Stomach smooth muscle (tissue), 2 donors: ENCODE data around the gene JAZF1.

Source experiments
- H3K27ac ChIP-seq: one replicate; pipeline ENCODE4 v1.7.0; 2013; ENCODE audit warnings: mild to moderate bottlenecking, low read length, inconsistent platforms
- H3K27me3 ChIP-seq, 2 donors: one replicate each; pipeline ENCODE4 v1.7.0; 2013; ENCODE audit warnings: low read length in 2 of 2; ENCODE audit not compliant: insufficient read depth in 2 of 2, control insufficient read depth in 1 of 2
- H3K36me3 ChIP-seq, 2 donors: one replicate each; pipeline ENCODE4 v1.7.0; 2013; ENCODE audit warnings: low read length in 2 of 2; ENCODE audit not compliant: control insufficient read depth in 2 of 2, insufficient read depth in 2 of 2
- H3K4me1 ChIP-seq: one replicate; pipeline ENCODE4 v1.7.0; 2013; ENCODE audit warnings: low read length; ENCODE audit not compliant: control insufficient read depth, insufficient read depth
- H3K4me3 ChIP-seq, 2 donors: one replicate each; pipeline ENCODE4 v1.7.0; 2013; ENCODE audit warnings: low read length in 2 of 2
- H3K9ac ChIP-seq, 2 donors: one replicate each; pipeline ENCODE4 v1.7.0; 2013; ENCODE audit warnings: low read length in 2 of 2, mild to moderate bottlenecking in 1 of 2
- H3K9me3 ChIP-seq, 2 donors: one replicate each; pipeline ENCODE4 v1.7.0; 2013; ENCODE audit warnings: low read length in 2 of 2; ENCODE audit not compliant: control insufficient read depth in 2 of 2
- donor health status: healthy.
- donor health status: Pancreatic carcinoma.

The JAZF1 gene

GRCh38 chr7:28041508-28042314 lies 138.9 kb downstream of the JAZF1 start:
- H3K9me3 ChIP-seq = no peaks in the 10 kb centered on the region
- H3K27me3 ChIP-seq = no peaks in the 10 kb centered on the region
- no peak overlapping the region for H3K4me3 ChIP-seq
- H3K36me3 ChIP-seq = no peaks in the 10 kb centered on the region
- peaks cover 3% of the 10 kb centered on the region for H3K4me1 ChIP-seq
- no peak overlapping the region for H3K27ac ChIP-seq
- no peak overlapping the region for H3K9ac ChIP-seq

DNA sequence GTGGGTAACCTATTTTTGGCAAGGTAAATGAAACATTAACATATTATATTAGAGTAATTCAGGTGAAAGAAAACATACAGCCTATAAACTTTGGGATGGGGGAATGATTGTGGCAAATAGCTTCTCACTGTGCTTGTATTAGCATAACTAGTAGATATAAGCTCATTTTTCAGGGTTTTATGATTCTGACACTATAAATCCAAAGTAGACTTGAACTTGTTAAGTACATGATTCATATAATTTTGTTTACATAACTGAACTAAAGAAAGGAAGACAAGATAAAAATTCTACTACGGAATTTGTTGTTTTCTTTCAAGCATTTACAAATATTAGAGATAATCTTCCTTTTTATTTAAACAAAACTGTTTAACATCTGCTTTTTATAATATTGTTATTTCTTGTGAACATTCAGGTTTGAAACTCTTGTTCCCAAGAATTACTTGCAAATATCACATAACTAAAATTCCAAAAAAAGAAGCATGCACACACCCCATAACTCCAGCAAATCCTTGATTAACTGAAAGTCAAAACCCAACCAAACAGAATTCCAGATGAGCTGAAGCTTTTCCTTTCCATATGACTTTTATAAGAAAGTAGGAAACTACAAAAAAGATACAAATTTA lies 142.3 kb downstream of the JAZF1 start:
- H3K27ac ChIP-seq = no peak overlapping the region
- H3K4me3 ChIP-seq = no peak overlapping the region
- H3K36me3 ChIP-seq = no peaks in the 10 kb centered on the region
- H3K9me3 ChIP-seq = no peaks in the 10 kb centered on the region
- H3K4me1 ChIP-seq = peaks cover 7% of the 10 kb centered on the region
- no peaks in the 10 kb centered on the region for H3K27me3 ChIP-seq
- no peak overlapping the region for H3K9ac ChIP-seq

- Histone ChIP-seq H3K4me3 (peak overlapping the region in 1 of 2 donors; percentile 22), H3K36me3 (no peaks in the 10 kb centered on the region), H3K4me1 (peaks cover 7% of the 10 kb centered on the region), H3K27me3 (no peaks in the 10 kb centered on the region), H3K9ac (no peak overlapping the region), H3K9me3 (no peaks in the 10 kb centered on the region), H3K27ac (peak overlapping the region; percentile 38)
Observed at GRCh38 chr7:28037220-28038010, 143.2 kb downstream of the JAZF1 start.

DNA sequence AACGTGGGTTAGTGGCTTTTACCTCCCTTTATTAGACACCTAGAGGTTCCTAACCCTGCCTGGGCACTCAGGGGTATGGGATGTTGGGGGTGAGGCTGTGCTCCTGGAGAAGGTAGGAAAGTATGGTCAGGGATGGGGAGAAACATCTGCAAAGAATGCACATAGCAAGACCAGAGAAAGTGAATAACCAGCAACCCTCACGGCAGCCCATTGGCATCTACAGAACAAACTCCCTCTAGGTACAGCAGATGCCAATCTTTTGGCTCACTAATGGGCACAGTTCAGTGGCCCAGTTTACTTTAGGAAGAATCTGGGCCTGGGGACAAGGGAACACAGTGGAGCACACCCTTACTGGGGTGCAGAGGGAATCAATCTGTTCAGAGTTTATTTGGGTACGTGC lies 143.9 kb downstream of the JAZF1 start:
- Histone ChIP-seq H3K27ac (peak overlapping the region; percentile 38), H3K36me3 (no peaks in the 10 kb centered on the region), H3K4me1 (peaks cover 7% of the 10 kb centered on the region), H3K9me3 (no peaks in the 10 kb centered on the region), H3K9ac (peak overlapping the region in 1 of 2 donors; percentile 13), H3K27me3 (no peaks in the 10 kb centered on the region), H3K4me3 (peak overlapping the region in 1 of 2 donors; percentile 22)

DNA sequence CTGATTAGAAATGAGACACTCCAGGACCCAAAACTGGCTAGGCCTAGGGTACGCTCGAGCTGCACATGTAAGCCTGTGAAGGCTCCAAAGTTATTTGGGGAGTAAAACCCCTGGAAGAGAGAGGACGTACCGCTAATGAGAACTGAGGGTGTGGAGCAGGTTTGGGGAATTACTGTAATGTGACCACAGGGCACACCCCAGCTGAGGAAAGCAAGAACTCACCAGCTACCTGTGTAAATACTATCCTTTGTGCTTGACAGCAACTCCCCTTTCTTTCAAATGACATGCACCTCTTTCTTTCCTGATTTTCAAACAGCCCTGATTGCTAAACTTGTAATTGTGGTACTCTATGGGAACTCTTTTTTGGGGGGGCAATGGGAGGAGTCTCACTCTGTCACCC lies 147.2 kb downstream of the JAZF1 start:
- H3K27ac ChIP-seq = no peak overlapping the region
- H3K27me3 ChIP-seq = no peaks in the 10 kb centered on the region
- H3K4me3 ChIP-seq = no peak overlapping the region
- H3K36me3 ChIP-seq = no peaks in the 10 kb centered on the region
- H3K9me3 ChIP-seq = no peaks in the 10 kb centered on the region
- peaks cover 7% of the 10 kb centered on the region for H3K4me1 ChIP-seq
- H3K9ac ChIP-seq = no peak overlapping the region

DNA sequence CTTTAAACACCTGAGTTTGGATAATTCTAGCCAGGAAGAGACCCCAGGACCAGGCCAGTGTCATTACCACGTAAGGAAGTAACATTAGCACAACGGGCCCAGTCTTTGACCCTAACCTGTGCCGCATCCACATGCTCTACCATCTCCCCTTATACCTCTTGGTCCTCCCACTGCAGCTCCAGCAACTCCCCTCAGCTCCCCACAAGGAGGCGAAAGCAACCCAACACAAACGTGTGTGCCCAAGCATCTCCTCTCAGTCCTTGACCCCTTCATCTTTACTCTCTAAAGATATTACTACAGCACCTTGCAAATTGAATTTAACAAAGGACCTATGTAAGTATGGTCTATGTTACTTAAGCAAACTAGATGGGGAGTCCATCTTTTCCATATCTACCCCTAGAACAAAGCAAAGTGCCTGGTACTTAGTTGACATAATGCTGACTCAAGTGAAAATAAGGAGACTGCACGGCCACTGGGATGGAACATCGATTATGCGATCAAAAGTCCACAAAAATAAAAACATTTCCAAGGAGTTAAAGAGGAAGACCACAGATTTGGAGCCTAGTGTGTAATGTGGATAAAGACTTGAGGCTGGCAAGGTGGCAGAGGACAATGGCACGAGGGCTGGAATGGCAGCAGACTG lies 147.7 kb downstream of the JAZF1 start:
- no peaks in the 10 kb centered on the region for H3K9me3 ChIP-seq
- H3K9ac ChIP-seq = no peak overlapping the region
- H3K4me1 ChIP-seq = peaks cover 7% of the 10 kb centered on the region
- no peaks in the 10 kb centered on the region for H3K36me3 ChIP-seq
- H3K27ac ChIP-seq = no peak overlapping the region
- H3K27me3 ChIP-seq = no peaks in the 10 kb centered on the region
- H3K4me3 ChIP-seq = no peak overlapping the region

GRCh38 chr7:28029051-28029450 lies 151.5 kb downstream of the JAZF1 start:
- H3K36me3 ChIP-seq = no peaks in the 10 kb centered on the region
- H3K27ac ChIP-seq = no peak overlapping the region
- no peak overlapping the region for H3K9ac ChIP-seq
- H3K4me1 ChIP-seq = no peaks in the 10 kb centered on the region
- H3K4me3 ChIP-seq = no peak overlapping the region
- H3K9me3 ChIP-seq = no peaks in the 10 kb centered on the region
- no peaks in the 10 kb centered on the region for H3K27me3 ChIP-seq

DNA sequence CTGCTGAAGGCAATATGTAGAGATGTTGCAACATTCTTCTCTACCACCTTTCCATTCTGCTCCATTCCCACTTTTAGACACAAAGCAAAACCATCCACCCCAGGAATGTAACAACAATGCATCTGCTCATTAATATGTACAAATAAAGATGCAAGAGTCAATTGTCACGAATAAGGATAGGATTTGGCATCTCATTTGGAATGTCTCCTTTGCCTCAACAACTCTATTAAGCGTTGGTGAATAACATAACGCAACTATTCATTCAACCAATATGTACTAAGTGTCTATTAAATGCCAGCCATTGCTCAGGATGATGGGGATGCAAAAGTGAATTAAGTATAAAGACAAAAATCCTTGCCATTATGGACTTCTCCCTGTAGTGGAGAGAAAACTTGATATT lies 152.1 kb downstream of the JAZF1 start:
- Histone ChIP-seq H3K36me3 (no peaks in the 10 kb centered on the region), H3K27ac (no peak overlapping the region), H3K4me3 (no peak overlapping the region), H3K9ac (no peak overlapping the region), H3K9me3 (no peaks in the 10 kb centered on the region), H3K27me3 (no peaks in the 10 kb centered on the region), H3K4me1 (no peaks in the 10 kb centered on the region)

GRCh38 chr7:28026237-28026636 lies 154.4 kb downstream of the JAZF1 start:
- H3K27ac ChIP-seq = no peak overlapping the region
- H3K36me3 ChIP-seq = no peaks in the 10 kb centered on the region

DNA sequence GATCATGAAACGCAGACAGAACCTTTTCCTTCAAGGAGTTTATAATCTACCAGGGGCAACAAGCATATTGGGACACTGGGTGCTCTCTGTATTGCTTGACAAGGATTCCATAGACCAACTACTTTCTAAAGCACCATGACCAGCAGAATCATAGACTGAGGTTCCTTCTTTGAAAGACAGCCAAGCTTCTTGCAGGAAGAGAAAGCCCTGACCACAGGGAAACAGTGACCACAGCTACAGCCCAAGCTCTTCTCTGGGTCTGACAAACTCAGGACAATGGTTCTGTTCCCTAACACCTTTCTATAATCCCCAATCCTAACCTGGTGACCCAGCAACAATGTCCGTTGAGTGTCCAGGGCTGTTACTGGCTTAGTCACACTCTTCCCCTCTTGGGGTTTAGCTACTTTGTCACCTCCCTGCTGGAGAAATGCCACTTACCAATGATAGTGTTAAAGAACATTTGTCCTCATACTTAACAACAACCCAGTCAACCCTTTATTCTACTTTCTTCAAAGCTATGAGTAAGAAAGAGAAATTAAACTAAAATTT lies 155.7 kb downstream of the JAZF1 start:
- Histone ChIP-seq H3K4me3 (no peak overlapping the region), H3K9me3 (no peaks in the 10 kb centered on the region), H3K36me3 (no peaks in the 10 kb centered on the region), H3K27ac (no peak overlapping the region), H3K9ac (no peak overlapping the region), H3K4me1 (peaks cover 11% of the 10 kb centered on the region), H3K27me3 (no peaks in the 10 kb centered on the region)

More at GRCh38 chr7:28026237-28026636, 154.4 kb downstream of the JAZF1 start:
- Histone ChIP-seq H3K9ac (no peak overlapping the region), H3K27me3 (no peaks in the 10 kb centered on the region), H3K4me1 (no peaks in the 10 kb centered on the region), H3K9me3 (no peaks in the 10 kb centered on the region), H3K4me3 (no peak overlapping the region)
